Karpas-422 (cell line): Measurements from ENCODE around the gene VSTM2L. TPM values are rescaled to one million over a fixed set of nuclear protein-coding genes. Genes with fewer than 3 reads are reported as not detected.

Experiments used
- DNase-seq: peaks from one replicate; pipeline ENCODE4 v3.0.0-alpha.2; 2015
- H2AFZ ChIP-seq: fragments of 200-600 bp; sonication (generic); 2 replicates; pipeline ENCODE4 v1.6.1; 2014; ENCODE audit warnings: antibody characterized with exemption, low read length, mixed read lengths
- H3K27ac ChIP-seq: fragments of 200-600 bp; sonication (generic); 2 replicates; pipeline ENCODE4 v1.5.1; 2014; ENCODE audit warnings: mild to moderate bottlenecking, low read length, moderate library complexity
- H3K27me3 ChIP-seq: fragments of 200-600 bp; sonication (generic); 2 replicates; pipeline ENCODE4 v1.6.1; 2014; ENCODE audit warnings: low read length, mixed read lengths
- H3K36me3 ChIP-seq: fragments of 200-600 bp; sonication (generic); 2 replicates; pipeline ENCODE4 v1.6.1; 2014; ENCODE audit warnings: low read length, mixed read lengths; ENCODE audit not compliant: insufficient read depth
- H3K4me1 ChIP-seq: fragments of 200-600 bp; sonication (generic); 2 replicates; pipeline ENCODE4 v1.6.1; 2014; ENCODE audit warnings: mild to moderate bottlenecking, low read length, mixed read lengths
- H3K4me2 ChIP-seq: fragments of 200-600 bp; sonication (generic); 2 replicates; pipeline ENCODE4 v1.6.1; 2014; ENCODE audit warnings: low read length, low read depth, mild to moderate bottlenecking; ENCODE audit not compliant: poor library complexity, severe bottlenecking
- H3K4me3 ChIP-seq: fragments of 200-600 bp; sonication (generic); 2 replicates; pipeline ENCODE4 v1.5.1; 2014; ENCODE audit warnings: mild to moderate bottlenecking, antibody characterized with exemption, low read length, mixed read lengths
- H3K79me2 ChIP-seq: fragments of 200-600 bp; sonication (generic); 2 replicates; pipeline ENCODE4 v1.6.1; 2014; ENCODE audit warnings: mild to moderate bottlenecking, low read length, mixed read lengths
- H3K9ac ChIP-seq: fragments of 200-600 bp; sonication (generic); 2 replicates; pipeline ENCODE4 v1.6.0; 2014; ENCODE audit warnings: low read length
- H3K9me2 ChIP-seq: fragments of 200-600 bp; sonication (generic), shearing (Covaris generic); replicated peaks from 2 replicates; pipeline ENCODE4 v1.6.0; 2014; ENCODE audit warnings: mild to moderate bottlenecking, low read length, moderate library complexity; ENCODE audit not compliant: insufficient read depth
- H3K9me3 ChIP-seq: fragments of 300-700, 200-600 bp; sonication (generic); 2 replicates; pipeline ENCODE4 v1.6.1; 2014; ENCODE audit warnings: low read length, mixed read lengths
- H4K20me1 ChIP-seq: fragments of 200-600 bp; sonication (generic); 2 replicates; pipeline ENCODE4 v1.6.1; 2014; ENCODE audit warnings: mild to moderate bottlenecking, antibody characterized with exemption, low read length, low read depth; ENCODE audit not compliant: insufficient read depth
- total RNA-seq: library from RNA; depleted of rRNA; stranded (reverse); fragments of >200 nt; shearing (Covaris generic); gene quantifications from 2 replicates; pipeline ENCODE4 v1.2.3, GENCODE V29; 2014; ENCODE audit warnings: low replicate concordance

The VSTM2L gene
- total RNA-seq, 1 experiment from 2014 or later: not detected

GRCh38 chr20:37926612-37927011 is 23.7 kb downstream of the VSTM2L start:
- Histone ChIP-seq H3K36me3 (no peaks in the 10 kb centered on the region), H3K4me3 (no peak overlapping the region)

GRCh38 chr20:37927410-37928095 is 24.6 kb downstream of the VSTM2L start:
- Histone ChIP-seq H2AFZ (no peak overlapping the region), H3K9me2 (no peaks in the 10 kb centered on the region), H4K20me1 (no peaks in the 10 kb centered on the region), H3K4me1 (no peaks in the 10 kb centered on the region), H3K4me2 (no peak overlapping the region), H3K9ac (no peak overlapping the region), H3K79me2 (no peaks in the 10 kb centered on the region), H3K4me3 (no peak overlapping the region), H3K27ac (no peak overlapping the region), H3K9me3 (no peaks in the 10 kb centered on the region), H3K27me3 (no peaks in the 10 kb centered on the region), H3K36me3 (no peaks in the 10 kb centered on the region)
- DNase-seq: no peak

More at GRCh38 chr20:37926612-37927011, 23.7 kb downstream of the VSTM2L start:
- no peak overlapping the region for H3K27ac ChIP-seq
- H3K9me2 ChIP-seq: no peaks in the 10 kb centered on the region
- no peak overlapping the region for H3K9ac ChIP-seq
- H3K9me3 ChIP-seq: no peaks in the 10 kb centered on the region
- no peak overlapping the region for H2AFZ ChIP-seq
- no peak for DNase-seq
- H3K27me3 ChIP-seq: no peaks in the 10 kb centered on the region
- H3K79me2 ChIP-seq: no peaks in the 10 kb centered on the region
- H3K4me1 ChIP-seq: no peaks in the 10 kb centered on the region
- H4K20me1 ChIP-seq: no peaks in the 10 kb centered on the region
- no peak overlapping the region for H3K4me2 ChIP-seq

GRCh38 chr20:37928996-37929682 is 26.2 kb downstream of the VSTM2L start:
- H4K20me1 ChIP-seq: no peaks in the 10 kb centered on the region
- no peaks in the 10 kb centered on the region for H3K9me2 ChIP-seq
- no peak overlapping the region for H3K9ac ChIP-seq
- H3K27ac ChIP-seq: no peak overlapping the region
- no peaks in the 10 kb centered on the region for H3K27me3 ChIP-seq
- H3K4me1 ChIP-seq: no peaks in the 10 kb centered on the region
- H3K9me3 ChIP-seq: no peaks in the 10 kb centered on the region
- DNase-seq: no peak
- H3K36me3 ChIP-seq: no peaks in the 10 kb centered on the region
- no peak overlapping the region for H2AFZ ChIP-seq
- no peak overlapping the region for H3K4me2 ChIP-seq
- no peaks in the 10 kb centered on the region for H3K79me2 ChIP-seq
- no peak overlapping the region for H3K4me3 ChIP-seq

- no peaks in the 10 kb centered on the region for H3K4me1 ChIP-seq
- H4K20me1 ChIP-seq: no peaks in the 10 kb centered on the region
- H3K9ac ChIP-seq: no peak overlapping the region
- H3K27me3 ChIP-seq: no peaks in the 10 kb centered on the region
- no peak overlapping the region for H3K4me2 ChIP-seq
- no peak overlapping the region for H2AFZ ChIP-seq
- no peaks in the 10 kb centered on the region for H3K9me2 ChIP-seq
- no peak overlapping the region for H3K27ac ChIP-seq
- H3K36me3 ChIP-seq: no peaks in the 10 kb centered on the region
- H3K4me3 ChIP-seq: no peak overlapping the region
- DNase-seq: no peak
- no peaks in the 10 kb centered on the region for H3K9me3 ChIP-seq
- no peaks in the 10 kb centered on the region for H3K79me2 ChIP-seq
Measured at GRCh38 chr20:37929683-37930014, 26.7 kb downstream of the VSTM2L start.

GRCh38 chr20:37931153-37931922 is 28.4 kb downstream of the VSTM2L start:
- Histone ChIP-seq H3K4me3 (no peak overlapping the region), H3K79me2 (no peaks in the 10 kb centered on the region), H3K9me2 (no peaks in the 10 kb centered on the region), H2AFZ (no peak overlapping the region), H3K27ac (no peak overlapping the region), H4K20me1 (no peaks in the 10 kb centered on the region), H3K4me2 (no peak overlapping the region), H3K4me1 (no peaks in the 10 kb centered on the region), H3K36me3 (no peaks in the 10 kb centered on the region), H3K27me3 (no peaks in the 10 kb centered on the region), H3K9me3 (no peaks in the 10 kb centered on the region), H3K9ac (no peak overlapping the region)
- DNase-seq: no peak

GRCh38 chr20:37932074-37932473 is 29.1 kb downstream of the VSTM2L start:
- no peaks in the 10 kb centered on the region for H4K20me1 ChIP-seq
- no peaks in the 10 kb centered on the region for H3K36me3 ChIP-seq
- H3K4me2 ChIP-seq: no peak overlapping the region
- H2AFZ ChIP-seq: no peak overlapping the region
- no peaks in the 10 kb centered on the region for H3K4me1 ChIP-seq
- H3K4me3 ChIP-seq: no peak overlapping the region
- H3K79me2 ChIP-seq: no peaks in the 10 kb centered on the region
- H3K9me3 ChIP-seq: no peaks in the 10 kb centered on the region
- H3K27ac ChIP-seq: no peak overlapping the region
- H3K9ac ChIP-seq: no peak overlapping the region
- no peaks in the 10 kb centered on the region for H3K27me3 ChIP-seq
- no peak for DNase-seq
- H3K9me2 ChIP-seq: no peaks in the 10 kb centered on the region

GRCh38 chr20:37932919-37933318 is 30.0 kb downstream of the VSTM2L start:
- Histone ChIP-seq H3K36me3 (no peaks in the 10 kb centered on the region), H3K9me2 (no peaks in the 10 kb centered on the region), H2AFZ (no peak overlapping the region), H3K4me2 (no peak overlapping the region), H3K79me2 (no peaks in the 10 kb centered on the region), H4K20me1 (no peaks in the 10 kb centered on the region), H3K27ac (no peak overlapping the region), H3K9me3 (no peaks in the 10 kb centered on the region), H3K4me3 (no peak overlapping the region), H3K4me1 (no peaks in the 10 kb centered on the region), H3K9ac (no peak overlapping the region), H3K27me3 (no peaks in the 10 kb centered on the region)
- no peak for DNase-seq
